Mesothelial cell of epicardium (in vitro differentiated cells): ENCODE data around the gene ARMS2. TPM values are rescaled to one million over a fixed set of nuclear protein-coding genes. Genes with fewer than 3 reads are reported as not detected.

Experiments used
- DNase-seq, 2 experiments: peaks; one replicate each; pipeline ENCODE4 v3.0.0; 2021; ENCODE audit warnings: low spot score in 2 of 2; ENCODE audit not compliant: unreplicated experiment in 2 of 2
- H3K27ac Mint-ChIP-seq: 2 replicates; pipeline ENCODE4 v1.8.0; 2021; ENCODE audit warnings: mixed read lengths
- H3K27me3 Mint-ChIP-seq: 2 replicates; pipeline ENCODE4 v1.8.0; 2021; ENCODE audit warnings: low read depth, mixed read lengths
- H3K36me3 Mint-ChIP-seq: 2 replicates; pipeline ENCODE4 v1.8.0; 2021; ENCODE audit warnings: mixed read lengths
- H3K4me1 Mint-ChIP-seq: 2 replicates; pipeline ENCODE4 v1.8.0; 2021; ENCODE audit warnings: mixed read lengths
- H3K4me3 Mint-ChIP-seq: 2 replicates; pipeline ENCODE4 v1.8.0; 2021; ENCODE audit warnings: mild to moderate bottlenecking, moderate library complexity, mixed read lengths
- H3K9me3 Mint-ChIP-seq: 2 replicates; pipeline ENCODE4 v1.8.0; 2021; ENCODE audit warnings: mixed read lengths
- CTCF ChIP-seq: fragments of 200-600 bp; sonication (generic); IDR thresholded peaks from one replicate; pipeline ENCODE4 v1.5.0; 2021; ENCODE audit warnings: antibody characterized with exemption; ENCODE audit not compliant: unreplicated experiment
- total RNA-seq: library from RNA; stranded (reverse); gene quantifications from 3 replicates; pipeline ENCODE4 v1.2.1, GENCODE V29; 2021

The ARMS2 gene
- total RNA-seq, 1 donor from 2014 or later, result not detected

- Mint-ChIP-seq H3K4me1 (peaks cover 2% of the 10 kb centered on the region), H3K9me3 (no peaks in the 10 kb centered on the region), H3K27ac (no peak overlapping the region), H3K36me3 (peaks cover 16% of the 10 kb centered on the region), H3K4me3 (no peak overlapping the region), H3K27me3 (no peaks in the 10 kb centered on the region)
- no peak for TF ChIP-seq CTCF
- no peak for DNase-seq
These were observed 30.4 kb upstream of the ARMS2 start for GRCh38 chr10:122424059-122424458.

- TF ChIP-seq CTCF, result no peak
- Mint-ChIP-seq H3K27me3 (no peaks in the 10 kb centered on the region), H3K36me3 (peaks cover 17% of the 10 kb centered on the region), H3K9me3 (no peaks in the 10 kb centered on the region), H3K27ac (no peak overlapping the region), H3K4me3 (no peak overlapping the region), H3K4me1 (no peaks in the 10 kb centered on the region)
- DNase-seq, result no peak
These were observed 27.6 kb upstream of the ARMS2 start for GRCh38 chr10:122426829-122427228.

GRCh38 chr10:122427280-122427679, 27.2 kb upstream of the ARMS2 start:
- no peak overlapping the region for H3K27ac Mint-ChIP-seq
- H3K4me3 Mint-ChIP-seq, result no peak overlapping the region
- H3K36me3 Mint-ChIP-seq, result peaks cover 17% of the 10 kb centered on the region
- TF ChIP-seq CTCF, result no peak
- DNase-seq, result no peak
- H3K27me3 Mint-ChIP-seq, result no peaks in the 10 kb centered on the region
- H3K4me1 Mint-ChIP-seq, result no peaks in the 10 kb centered on the region
- H3K9me3 Mint-ChIP-seq, result no peaks in the 10 kb centered on the region

GRCh38 chr10:122435212-122435827, 19.1 kb upstream of the ARMS2 start:
- peak; percentile 91 for TF ChIP-seq CTCF
- no peaks in the 10 kb centered on the region for H3K4me1 Mint-ChIP-seq
- no peak overlapping the region for H3K27ac Mint-ChIP-seq
- H3K9me3 Mint-ChIP-seq, result peaks cover 2% of the 10 kb centered on the region
- no peak for DNase-seq
- no peak overlapping the region for H3K4me3 Mint-ChIP-seq
- no peaks in the 10 kb centered on the region for H3K27me3 Mint-ChIP-seq
- H3K36me3 Mint-ChIP-seq, result peaks cover 9% of the 10 kb centered on the region

GRCh38 chr10:122441961-122442360, 12.5 kb upstream of the ARMS2 start:
- TF ChIP-seq CTCF, result no peak
- Mint-ChIP-seq H3K27me3 (no peaks in the 10 kb centered on the region), H3K36me3 (peaks cover 5% of the 10 kb centered on the region), H3K4me1 (no peaks in the 10 kb centered on the region), H3K4me3 (no peak overlapping the region), H3K27ac (no peak overlapping the region), H3K9me3 (peaks cover 14% of the 10 kb centered on the region)
- DNase-seq, result no peak

GRCh38 chr10:122445469-122445868, 9.0 kb upstream of the ARMS2 start:
- no peak for DNase-seq
- H3K27ac Mint-ChIP-seq, result no peak overlapping the region
- peaks cover 4% of the 10 kb centered on the region for H3K4me1 Mint-ChIP-seq
- TF ChIP-seq CTCF, result no peak
- H3K9me3 Mint-ChIP-seq, result peaks cover 17% of the 10 kb centered on the region
- no peak overlapping the region for H3K4me3 Mint-ChIP-seq
- H3K36me3 Mint-ChIP-seq, result no peaks in the 10 kb centered on the region
- H3K27me3 Mint-ChIP-seq, result no peaks in the 10 kb centered on the region
